ENCODE data around the gene DLGAP1. TPM values are rescaled to one million over a fixed set of nuclear protein-coding genes. Genes with fewer than 3 reads are reported as not detected.

DLGAP1 gene
- total and polyA plus RNA-seq, 2 of the 8 experiments (the other 6 are each of a cell fraction or from before 2014, with no cell fraction given) = 11.8 to 16.9 TPM

DNA sequence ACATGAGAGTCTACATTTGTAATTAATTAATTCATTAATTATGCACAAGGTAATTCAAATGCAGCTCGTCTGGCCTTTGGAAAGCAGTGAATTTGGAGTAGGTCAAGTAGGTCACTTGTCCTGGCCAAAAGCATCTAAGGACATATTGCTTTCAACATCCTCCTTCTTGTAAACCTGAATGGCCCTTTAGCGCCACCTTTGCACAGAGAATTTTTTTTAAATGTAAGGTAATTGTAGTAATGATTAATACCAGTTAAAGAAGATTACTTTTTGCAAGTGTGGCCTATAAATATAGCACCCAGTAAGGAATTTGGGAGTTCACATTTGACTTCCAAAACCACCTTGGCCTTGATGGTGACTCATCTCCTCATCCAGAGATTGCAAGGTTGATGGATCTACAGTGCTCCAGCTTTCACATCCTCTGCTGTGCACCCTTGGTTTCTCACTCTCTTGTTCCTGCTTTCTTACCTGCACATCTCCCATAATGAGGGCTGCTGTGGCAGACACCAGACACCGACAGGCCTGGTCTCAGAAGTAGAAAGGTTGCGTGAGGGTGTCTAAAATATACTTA is 523.5 kb downstream of the DLGAP1 start:
- no peak for DNase-seq (ENCODE audit: low read depth in 1 of 2, low spot score in 2 of 2)
- no peak overlapping the region for H4K5ac ChIP-seq (ENCODE audit: insufficient read length, low read depth, low read length)
- ChIA-PET CTCF (ENCODE audit: partially characterized antibody) (interaction anchor here (0.7 to 1.4 kb wide), 8 partner anchors 12 to 217 kb away, joined by 3 to 5 read pairs (median 3); no protein-coding TSS in a partner anchor), POLR2A (ENCODE audit: partially characterized antibody) (interaction anchor here (0.6 kb wide), 1 partner anchor 17 kb away, joined by 3 read pairs; no protein-coding TSS in a partner anchor)
- H2AFZ ChIP-seq (ENCODE audit: low read length) = no peak overlapping the region
- H3K4me1 ChIP-seq (replicated peaks in 1 of 4; ENCODE audit: control insufficient read depth in 3 of 4, insufficient read depth in 4 of 4, low read length in 3 of 4) = peaks cover 0 to 1% (median 0%) of the 10 kb centered on the region in 4 experiments; a peak in 1 of 7 replicates
- no peaks in the 10 kb centered on the region for H3K79me2 ChIP-seq (ENCODE audit: control insufficient read depth in 1 of 2, insufficient read depth in 2 of 2, low read length in 2 of 2)
- H2BK15ac ChIP-seq (ENCODE audit: low read length) = no peak overlapping the region
- no peak overlapping the region for H2BK120ac ChIP-seq (replicated peaks; ENCODE audit: low read depth, low read length)
- no peaks in the 10 kb centered on the region; the same call in 1 of the 2 replicates for H3K79me1 ChIP-seq (ENCODE audit: low read depth, low read length)
- no peak overlapping the region for H3K18ac ChIP-seq (ENCODE audit: extremely low read depth, low read length)
- H3K36me3 ChIP-seq (ENCODE audit: control insufficient read depth in 2 of 4, insufficient read depth in 4 of 4, low read length in 3 of 4) = no peaks in the 10 kb centered on the region
- no peak overlapping the region for H4K91ac ChIP-seq (replicated peaks; ENCODE audit: insufficient read length, low read length)
- H3K4me2 ChIP-seq (ENCODE audit: insufficient read depth in 1 of 2, low read depth in 2 of 2, low read length in 2 of 2) = no peak overlapping the region
- H3K23ac ChIP-seq (ENCODE audit: insufficient read length) = no peak overlapping the region
- no peak overlapping the region for H2BK5ac ChIP-seq (ENCODE audit: low read depth, low read length)
- no peak overlapping the region for H2BK12ac ChIP-seq (ENCODE audit: low read depth, low read length)
- H4K20me1 ChIP-seq (replicated peaks in 1 of 2; ENCODE audit: control insufficient read depth in 1 of 2, insufficient read depth in 2 of 2, low read length in 2 of 2) = no peaks in the 10 kb centered on the region
- no peak overlapping the region for H3K4ac ChIP-seq (replicated peaks; ENCODE audit: insufficient read length, low read depth, low read length)
- H3K9ac ChIP-seq (replicated peaks in 1 of 4; ENCODE audit: extremely low read depth in 1 of 4, low read depth in 3 of 4, low read length in 3 of 4) = no peak overlapping the region
- no peaks in the 10 kb centered on the region for H3K27me3 ChIP-seq (replicated peaks in 1 of 4; ENCODE audit: control insufficient read depth in 3 of 4, extremely low read depth in 1 of 4, insufficient read depth in 3 of 4, low read length in 3 of 4)
- H3K23me2 ChIP-seq (ENCODE audit: low read depth, low read length) = no peaks in the 10 kb centered on the region
- no peak overlapping the region for H2AK5ac ChIP-seq (ENCODE audit: low read depth, low read length)
- WGBS, 2 experiments (ENCODE audit: extremely low coverage in 1 of 2, insufficient coverage in 1 of 2, insufficient read length in 1 of 2, insufficient replicate concordance in 2 of 2, low coverage in 1 of 2, low lambda C conversion rate in 2 of 2, missing lambda C conversion rate in 1 of 2) = 86% methylated on average over 4 of the region's 4 CpGs; no CpG with 5 or more reads in 1 of the 2 experiments
- H4K8ac ChIP-seq (ENCODE audit: extremely low read depth, insufficient read depth, low read length) = no peak overlapping the region
- FAIRE-seq = no peak
- no peak overlapping the region for H3K56ac ChIP-seq (replicated peaks; ENCODE audit: insufficient read length, low read depth, low read length)
- H2BK20ac ChIP-seq (ENCODE audit: low read length) = no peak overlapping the region
- H3K9me3 ChIP-seq (ENCODE audit: insufficient read depth in 2 of 2, low read depth in 1 of 2, low read length in 1 of 2) = no peaks in the 10 kb centered on the region
- H3K14ac ChIP-seq (ENCODE audit: insufficient read length) = no peak overlapping the region
- no peak overlapping the region for H3K27ac ChIP-seq (ENCODE audit: low read depth, low read length)
- no peak overlapping the region for H3K4me3 ChIP-seq (ENCODE audit: extremely low read depth in 1 of 4, insufficient read depth in 2 of 4, low read depth in 3 of 4, low read length in 4 of 4)
